Right forelimb (tissue), 1 donor: ENCODE results near the gene RALGPS1.

Source experiments
- DNase-seq: peaks from one replicate; pipeline ENCODE4 v3.0.0-alpha.2; 2018

Gene RALGPS1

DNA sequence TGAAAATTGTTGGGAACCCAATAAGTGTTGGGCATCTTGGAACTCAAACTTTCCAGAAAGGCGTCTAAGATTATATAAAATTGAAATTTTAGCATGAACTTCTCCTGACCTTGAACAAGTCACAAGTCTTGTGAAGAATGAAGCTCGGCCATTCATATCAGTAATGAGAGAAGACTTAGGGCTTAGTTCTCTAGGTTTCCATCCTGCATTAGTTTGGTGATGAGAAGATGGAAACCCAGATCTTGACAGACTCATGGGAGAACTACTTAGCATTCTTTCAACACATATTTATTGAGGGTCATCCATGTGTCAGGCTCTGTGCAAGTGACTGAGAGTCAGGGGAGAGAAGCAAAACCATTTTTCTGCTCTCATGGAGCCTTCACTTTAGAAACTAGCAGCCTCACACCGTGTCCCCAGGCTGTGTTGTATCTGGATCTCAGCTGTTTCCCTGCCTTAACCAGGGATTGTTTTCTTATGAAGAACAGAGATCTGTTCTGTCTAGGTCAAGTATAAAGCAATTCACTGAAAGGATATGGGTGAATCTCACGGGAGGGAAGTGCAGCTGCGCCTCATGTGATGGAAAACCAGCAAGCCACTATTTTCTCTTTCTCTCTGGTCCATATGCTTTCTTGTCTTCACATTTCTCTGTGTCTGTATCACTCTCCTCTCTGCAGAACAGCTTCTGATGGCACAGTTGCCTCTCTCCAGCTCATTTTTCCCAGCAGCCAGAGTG lies 353.4 kb downstream of the RALGPS1 start:
- DNase-seq, result no peak

DNA sequence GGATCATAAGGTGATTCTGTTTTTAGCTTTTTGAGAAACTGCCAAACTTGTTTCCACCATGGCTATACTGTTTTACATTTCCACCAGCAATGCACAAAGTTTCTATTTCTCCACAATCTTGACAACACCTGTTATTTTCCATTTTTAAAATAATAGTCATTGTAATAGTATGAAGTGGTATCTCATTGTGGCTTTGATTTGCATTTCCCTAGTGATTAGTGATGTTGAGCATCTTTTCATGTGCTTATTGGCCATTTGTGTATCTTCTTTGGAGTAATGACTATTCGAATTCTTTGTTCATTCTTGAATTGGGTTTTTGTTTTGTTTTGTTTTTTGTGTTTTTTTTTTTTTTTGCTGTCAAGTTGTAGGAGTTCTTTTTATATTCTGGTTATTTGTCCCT lies 354.9 kb downstream of the RALGPS1 start:
- DNase-seq, result no peak
